HL-60 (cell line): Measurements from ENCODE around the gene BTBD9.

ENCODE experiments used
- GABPA ChIP-seq: IDR thresholded peaks from 2 replicates; pipeline ENCODE4 v1.6.1; 2012; ENCODE audit warnings: low read depth
- POLR2AphosphoS5 ChIP-seq: IDR thresholded peaks from 2 replicates; pipeline ENCODE4 v1.6.1; 2012; ENCODE audit warnings: low read depth
- SPI1 ChIP-seq: IDR thresholded peaks from 2 replicates; pipeline ENCODE4 v1.6.1; 2012; ENCODE audit warnings: low read depth, mild to moderate bottlenecking, borderline replicate concordance
- TF ChIP-seq, protein P1 (sequence below): IDR thresholded peaks from one replicate; pipeline ENCODE4 v1.5.1; 2011; ENCODE audit warnings: low read length, control low read depth, inconsistent platforms; ENCODE audit not compliant: insufficient read depth
- TF ChIP-seq, protein P2 (sequence below): IDR thresholded peaks from 2 replicates; pipeline ENCODE4 v1.6.1; 2012; ENCODE audit warnings: low read depth; ENCODE audit not compliant: insufficient replicate concordance

DNA sequence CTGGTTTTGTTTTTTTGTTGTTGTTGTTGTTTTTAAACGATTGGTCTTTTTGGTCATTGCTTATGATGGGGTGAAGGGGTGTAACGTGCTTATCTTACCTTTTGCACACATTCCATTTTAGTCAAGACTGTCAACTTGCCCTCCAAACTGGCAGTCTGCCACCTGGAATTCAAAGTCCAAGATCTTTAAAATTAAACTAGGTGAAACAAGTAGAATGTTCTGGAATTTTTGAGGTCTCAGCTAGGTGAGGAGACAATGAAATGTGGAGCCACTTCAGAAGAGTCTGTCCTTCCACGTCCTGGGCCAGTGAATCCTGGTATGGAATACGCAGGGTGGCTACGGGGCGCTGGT is 475.6 kb downstream of the BTBD9 start:
- TF ChIP-seq, protein P1, sequence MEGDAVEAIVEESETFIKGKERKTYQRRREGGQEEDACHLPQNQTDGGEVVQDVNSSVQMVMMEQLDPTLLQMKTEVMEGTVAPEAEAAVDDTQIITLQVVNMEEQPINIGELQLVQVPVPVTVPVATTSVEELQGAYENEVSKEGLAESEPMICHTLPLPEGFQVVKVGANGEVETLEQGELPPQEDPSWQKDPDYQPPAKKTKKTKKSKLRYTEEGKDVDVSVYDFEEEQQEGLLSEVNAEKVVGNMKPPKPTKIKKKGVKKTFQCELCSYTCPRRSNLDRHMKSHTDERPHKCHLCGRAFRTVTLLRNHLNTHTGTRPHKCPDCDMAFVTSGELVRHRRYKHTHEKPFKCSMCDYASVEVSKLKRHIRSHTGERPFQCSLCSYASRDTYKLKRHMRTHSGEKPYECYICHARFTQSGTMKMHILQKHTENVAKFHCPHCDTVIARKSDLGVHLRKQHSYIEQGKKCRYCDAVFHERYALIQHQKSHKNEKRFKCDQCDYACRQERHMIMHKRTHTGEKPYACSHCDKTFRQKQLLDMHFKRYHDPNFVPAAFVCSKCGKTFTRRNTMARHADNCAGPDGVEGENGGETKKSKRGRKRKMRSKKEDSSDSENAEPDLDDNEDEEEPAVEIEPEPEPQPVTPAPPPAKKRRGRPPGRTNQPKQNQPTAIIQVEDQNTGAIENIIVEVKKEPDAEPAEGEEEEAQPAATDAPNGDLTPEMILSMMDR = no peak
- TF ChIP-seq SPI1 (no peak), POLR2AphosphoS5 (no peak), GABPA (no peak)
- TF ChIP-seq, protein P2, sequence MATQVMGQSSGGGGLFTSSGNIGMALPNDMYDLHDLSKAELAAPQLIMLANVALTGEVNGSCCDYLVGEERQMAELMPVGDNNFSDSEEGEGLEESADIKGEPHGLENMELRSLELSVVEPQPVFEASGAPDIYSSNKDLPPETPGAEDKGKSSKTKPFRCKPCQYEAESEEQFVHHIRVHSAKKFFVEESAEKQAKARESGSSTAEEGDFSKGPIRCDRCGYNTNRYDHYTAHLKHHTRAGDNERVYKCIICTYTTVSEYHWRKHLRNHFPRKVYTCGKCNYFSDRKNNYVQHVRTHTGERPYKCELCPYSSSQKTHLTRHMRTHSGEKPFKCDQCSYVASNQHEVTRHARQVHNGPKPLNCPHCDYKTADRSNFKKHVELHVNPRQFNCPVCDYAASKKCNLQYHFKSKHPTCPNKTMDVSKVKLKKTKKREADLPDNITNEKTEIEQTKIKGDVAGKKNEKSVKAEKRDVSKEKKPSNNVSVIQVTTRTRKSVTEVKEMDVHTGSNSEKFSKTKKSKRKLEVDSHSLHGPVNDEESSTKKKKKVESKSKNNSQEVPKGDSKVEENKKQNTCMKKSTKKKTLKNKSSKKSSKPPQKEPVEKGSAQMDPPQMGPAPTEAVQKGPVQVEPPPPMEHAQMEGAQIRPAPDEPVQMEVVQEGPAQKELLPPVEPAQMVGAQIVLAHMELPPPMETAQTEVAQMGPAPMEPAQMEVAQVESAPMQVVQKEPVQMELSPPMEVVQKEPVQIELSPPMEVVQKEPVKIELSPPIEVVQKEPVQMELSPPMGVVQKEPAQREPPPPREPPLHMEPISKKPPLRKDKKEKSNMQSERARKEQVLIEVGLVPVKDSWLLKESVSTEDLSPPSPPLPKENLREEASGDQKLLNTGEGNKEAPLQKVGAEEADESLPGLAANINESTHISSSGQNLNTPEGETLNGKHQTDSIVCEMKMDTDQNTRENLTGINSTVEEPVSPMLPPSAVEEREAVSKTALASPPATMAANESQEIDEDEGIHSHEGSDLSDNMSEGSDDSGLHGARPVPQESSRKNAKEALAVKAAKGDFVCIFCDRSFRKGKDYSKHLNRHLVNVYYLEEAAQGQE = no peak
